Colonic mucosa (tissue), 4 donors: ENCODE measurements around the gene IGF2BP2. TPM values are rescaled to one million over a fixed set of nuclear protein-coding genes. Genes with fewer than 3 reads are reported as not detected.

Experiments
- DNase-seq: peaks from one replicate; pipeline ENCODE4 v3.0.0-alpha.2; 2020
- H3K27ac ChIP-seq: fragments of 200-600 bp; one replicate; pipeline ENCODE4 v1.8.0; 2021
- H3K27me3 ChIP-seq: fragments of 200-600 bp; one replicate; pipeline ENCODE4 v1.8.0; 2021
- H3K36me3 ChIP-seq: fragments of 200-600 bp; one replicate; pipeline ENCODE4 v1.8.0; 2021
- H3K4me1 ChIP-seq: fragments of 200-600 bp; one replicate; pipeline ENCODE4 v1.8.0; 2021; ENCODE audit warnings: mild to moderate bottlenecking
- H3K4me3 ChIP-seq: fragments of 200-600 bp; one replicate; pipeline ENCODE4 v1.8.0; 2021
- H3K9ac ChIP-seq, 2 donors: one replicate each; pipeline ENCODE4 v1.7.0; 2013; ENCODE audit warnings: control low read depth in 2 of 2, low read depth in 2 of 2, low read length in 2 of 2
- H3K9me3 ChIP-seq: fragments of 200-600 bp; one replicate; pipeline ENCODE4 v1.8.0; 2021
- intact Hi-C: fragments of 100-400 bp; cut with DNase I; formaldehyde crosslinking; loops from one replicate; pipeline ENCODE4 v1.14.1; 2022
- total RNA-seq, 2 donors: library from RNA; stranded (reverse); fragmentation: NEBNext Ultra II Directional in 1 of 2; extraction: Animal tissue kit (Norgen Biotek cat#: 25700) in 1 of 2; gene quantifications; one replicate each; pipeline ENCODE4 v1.2.1, GENCODE V29; 2021
- TF ChIP-seq, protein P1 (sequence below): fragments of 200-600 bp; IDR thresholded peaks from one replicate; pipeline ENCODE4 v1.8.0; 2022; ENCODE audit warnings: antibody characterized with exemption, mild to moderate bottlenecking
- donor health status: healthy.
- donor health status: DM: no; HTN: no; CAD: no.
- donor health status: DM: no; HTN: no; CAD: no.

Gene IGF2BP2
- total RNA-seq, 2 donors from 2014 or later, result 48.7 to 61.2 TPM

DNA sequence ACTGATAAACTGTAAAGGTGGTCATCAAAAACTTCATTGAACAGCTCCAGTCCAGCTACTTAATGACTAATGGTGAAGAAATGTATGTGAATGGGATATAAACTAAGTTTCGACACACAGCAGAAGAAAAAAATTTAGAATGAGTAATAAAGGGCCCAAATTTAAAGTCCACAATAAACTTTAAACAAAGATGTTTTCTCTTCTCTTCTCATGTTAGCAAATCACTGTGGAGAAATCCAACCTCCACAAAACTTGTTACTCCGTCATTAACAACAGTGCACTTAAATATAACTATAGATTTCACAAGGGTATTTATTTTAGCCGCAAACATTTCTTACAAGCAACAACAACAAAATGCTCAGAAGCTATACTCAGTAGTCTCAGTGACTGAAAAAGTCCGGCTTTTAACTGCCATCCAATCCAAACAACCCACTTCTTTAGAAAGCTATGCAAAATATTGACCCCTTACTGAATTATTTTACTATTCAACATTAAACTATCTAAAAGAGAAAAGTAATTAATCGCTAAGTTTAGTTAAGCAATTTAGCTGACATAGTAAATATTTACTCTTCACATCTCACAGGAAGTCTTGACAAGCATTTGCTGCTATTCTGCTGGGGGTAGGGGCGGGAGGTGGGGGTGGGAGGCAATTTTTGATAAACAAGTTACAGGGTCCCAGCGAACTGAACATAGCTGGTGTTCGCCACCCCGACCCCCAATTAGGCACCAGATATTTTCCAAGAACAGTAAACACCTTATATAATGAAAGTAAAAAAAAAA lies 2.4 kb downstream of the IGF2BP2 start:
- TF ChIP-seq, protein P1, sequence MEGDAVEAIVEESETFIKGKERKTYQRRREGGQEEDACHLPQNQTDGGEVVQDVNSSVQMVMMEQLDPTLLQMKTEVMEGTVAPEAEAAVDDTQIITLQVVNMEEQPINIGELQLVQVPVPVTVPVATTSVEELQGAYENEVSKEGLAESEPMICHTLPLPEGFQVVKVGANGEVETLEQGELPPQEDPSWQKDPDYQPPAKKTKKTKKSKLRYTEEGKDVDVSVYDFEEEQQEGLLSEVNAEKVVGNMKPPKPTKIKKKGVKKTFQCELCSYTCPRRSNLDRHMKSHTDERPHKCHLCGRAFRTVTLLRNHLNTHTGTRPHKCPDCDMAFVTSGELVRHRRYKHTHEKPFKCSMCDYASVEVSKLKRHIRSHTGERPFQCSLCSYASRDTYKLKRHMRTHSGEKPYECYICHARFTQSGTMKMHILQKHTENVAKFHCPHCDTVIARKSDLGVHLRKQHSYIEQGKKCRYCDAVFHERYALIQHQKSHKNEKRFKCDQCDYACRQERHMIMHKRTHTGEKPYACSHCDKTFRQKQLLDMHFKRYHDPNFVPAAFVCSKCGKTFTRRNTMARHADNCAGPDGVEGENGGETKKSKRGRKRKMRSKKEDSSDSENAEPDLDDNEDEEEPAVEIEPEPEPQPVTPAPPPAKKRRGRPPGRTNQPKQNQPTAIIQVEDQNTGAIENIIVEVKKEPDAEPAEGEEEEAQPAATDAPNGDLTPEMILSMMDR, result no peak
- no peaks in the 10 kb centered on the region for H3K9me3 ChIP-seq
- peak overlapping the region in 1 of 2 donors; percentile 19 for H3K9ac ChIP-seq
- DNase-seq, result no peak
- peak overlapping the region; percentile 89 for H3K27ac ChIP-seq
- H3K36me3 ChIP-seq, result no peaks in the 10 kb centered on the region
- H3K4me3 ChIP-seq, result peak overlapping the region; percentile 77
- intact Hi-C loops, result no loop called here
- no peaks in the 10 kb centered on the region for H3K4me1 ChIP-seq
- H3K27me3 ChIP-seq, result no peaks in the 10 kb centered on the region

DNA sequence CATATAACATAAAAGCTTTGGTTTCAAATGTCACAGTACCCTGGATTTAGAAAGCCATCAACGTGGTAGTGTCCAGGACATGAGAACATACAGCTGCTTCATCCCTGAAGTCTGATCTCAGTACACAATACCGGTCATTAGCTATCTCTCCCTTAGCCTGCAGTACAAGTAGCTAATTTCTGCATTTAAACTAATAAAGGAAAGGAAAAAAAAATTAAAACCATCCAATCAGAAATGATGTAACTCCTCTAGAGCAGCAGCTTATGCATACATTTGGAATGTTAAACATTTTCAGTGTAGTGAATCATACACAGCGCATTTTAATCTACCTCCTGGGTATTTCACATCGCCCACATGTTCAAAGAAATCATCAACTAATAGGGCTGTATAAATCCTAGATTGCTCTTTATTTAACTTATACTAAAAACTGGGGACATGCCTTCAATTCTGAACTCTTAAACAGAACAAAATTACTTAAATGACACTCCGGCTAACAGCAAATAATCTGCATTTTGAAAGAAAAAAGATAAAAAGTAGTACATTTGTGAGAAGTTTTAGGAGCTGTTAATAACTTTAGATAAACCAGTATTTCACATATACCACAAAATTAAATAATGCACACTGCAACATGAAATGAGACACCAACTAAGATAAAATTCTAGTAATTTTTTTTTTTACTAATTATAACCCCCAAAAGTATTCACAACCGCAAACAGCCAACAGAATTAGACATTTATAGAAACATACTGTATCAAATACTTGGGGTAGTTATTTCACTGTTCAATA lies 3.7 kb downstream of the IGF2BP2 start:
- no peaks in the 10 kb centered on the region for H3K9me3 ChIP-seq
- intact Hi-C loops, result no loop called here
- no peaks in the 10 kb centered on the region for H3K4me1 ChIP-seq
- H3K4me3 ChIP-seq, result no peak overlapping the region
- TF ChIP-seq, protein P1, result no peak
- no peak for DNase-seq
- no peak overlapping the region for H3K9ac ChIP-seq
- H3K36me3 ChIP-seq, result no peaks in the 10 kb centered on the region
- H3K27ac ChIP-seq, result no peak overlapping the region
- no peaks in the 10 kb centered on the region for H3K27me3 ChIP-seq

DNA sequence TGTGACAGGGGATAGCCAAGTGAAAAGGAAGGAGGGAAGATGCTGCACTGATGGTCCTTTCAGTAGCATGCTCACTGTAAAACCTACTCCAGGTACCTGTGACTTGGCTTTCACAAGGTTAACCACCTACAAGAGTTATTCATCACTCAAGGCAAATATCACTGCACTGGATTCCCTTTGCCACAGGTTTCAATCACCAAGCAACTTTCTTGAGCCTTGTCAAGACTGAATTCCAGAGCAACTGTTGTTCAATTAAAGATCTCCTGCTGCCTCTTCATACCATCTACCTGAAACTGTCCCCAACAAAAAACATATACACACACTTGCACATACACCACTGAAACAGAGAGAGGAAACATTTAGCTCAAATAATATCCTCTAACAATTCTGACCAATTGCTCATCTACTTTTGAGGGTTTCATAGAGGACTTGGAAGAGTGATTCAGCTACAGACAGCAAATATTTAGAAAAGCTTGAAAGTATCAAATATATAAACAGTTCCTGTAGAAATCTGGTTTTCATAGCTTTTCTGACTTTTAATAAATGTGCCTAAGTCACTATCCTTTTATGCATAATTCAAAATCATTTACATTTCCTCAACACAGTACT lies 6.5 kb downstream of the IGF2BP2 start:
- Histone ChIP-seq H3K27me3 (no peaks in the 10 kb centered on the region), H3K36me3 (no peaks in the 10 kb centered on the region), H3K4me3 (no peak overlapping the region), H3K4me1 (no peaks in the 10 kb centered on the region), H3K27ac (no peak overlapping the region), H3K9ac (no peak overlapping the region), H3K9me3 (no peaks in the 10 kb centered on the region)
- DNase-seq, result no peak
- intact Hi-C loops, result no loop called here
- TF ChIP-seq, protein P1, result no peak

DNA sequence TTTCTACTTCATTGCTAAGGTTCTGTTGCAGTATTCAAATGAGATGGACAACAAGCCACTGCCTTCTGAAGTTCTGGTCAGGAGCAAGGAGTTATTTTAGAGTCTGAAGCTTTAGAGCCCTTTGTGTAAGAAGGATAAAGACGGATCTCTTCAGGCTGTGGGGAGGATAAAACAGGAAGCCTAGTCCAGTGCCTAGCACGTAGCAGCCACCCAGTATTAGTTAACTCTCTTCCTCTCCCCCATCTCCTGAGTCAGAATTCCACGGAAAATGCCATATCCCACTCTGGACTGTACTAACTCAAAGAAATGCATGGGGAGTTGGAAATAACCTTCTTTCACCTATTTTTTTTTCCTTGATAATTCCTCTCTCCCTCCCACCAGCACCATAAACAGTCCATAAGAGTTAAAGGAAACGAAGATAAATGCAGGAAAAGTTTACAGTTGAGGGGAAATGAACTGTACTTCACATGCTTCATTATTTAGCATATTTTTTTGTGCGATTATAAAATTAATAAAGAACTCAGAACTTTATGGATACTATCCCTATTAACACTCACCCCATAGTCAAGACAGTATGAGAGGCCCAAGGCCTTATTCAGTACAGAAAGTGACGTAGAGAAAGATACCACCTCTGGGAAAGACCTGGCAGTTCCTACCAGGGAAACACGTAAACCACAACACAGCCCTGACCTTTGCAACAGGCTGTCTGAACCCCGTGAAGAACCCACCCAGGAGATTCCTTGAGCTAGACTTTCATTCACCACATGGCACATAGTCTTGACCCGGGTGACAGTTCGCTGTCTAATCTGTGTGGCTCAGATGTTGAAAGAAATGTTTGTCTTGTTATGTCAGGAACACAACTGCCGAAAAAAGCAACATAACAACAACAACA lies 9.2 kb downstream of the IGF2BP2 start:
- intact Hi-C loops, result no loop called here
- H3K27me3 ChIP-seq, result no peaks in the 10 kb centered on the region
- H3K9ac ChIP-seq, result no peak overlapping the region
- no peak overlapping the region for H3K27ac ChIP-seq
- H3K36me3 ChIP-seq, result no peaks in the 10 kb centered on the region
- H3K4me1 ChIP-seq, result no peaks in the 10 kb centered on the region
- TF ChIP-seq, protein P1, result no peak
- no peaks in the 10 kb centered on the region for H3K9me3 ChIP-seq
- DNase-seq, result no peak
- H3K4me3 ChIP-seq, result no peak overlapping the region

DNA sequence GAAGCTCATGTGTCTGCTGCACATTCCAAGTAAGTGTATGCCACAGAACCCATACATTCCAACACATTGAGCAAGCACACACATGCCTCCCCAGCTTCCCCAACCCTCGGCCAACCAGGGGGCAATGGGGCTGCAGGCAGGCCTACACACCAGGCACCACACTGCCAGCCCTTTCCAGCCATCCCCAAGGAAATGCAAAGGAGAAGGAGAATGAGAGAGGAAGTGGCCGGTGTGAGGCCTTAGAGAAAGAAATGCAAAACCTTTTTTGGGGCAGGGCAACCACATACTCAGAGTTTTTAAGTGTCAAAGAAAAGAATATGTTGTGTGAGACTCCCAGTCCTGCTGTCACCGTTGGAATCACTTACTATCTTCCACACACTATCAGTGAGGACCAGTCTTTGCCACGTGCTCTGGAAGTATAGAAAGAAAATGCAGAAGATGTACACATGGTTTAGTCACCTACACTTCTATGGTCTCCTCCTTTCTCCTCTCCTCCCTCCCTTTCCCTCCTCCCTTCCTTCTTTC lies 11.1 kb downstream of the IGF2BP2 start:
- Histone ChIP-seq H3K36me3 (no peaks in the 10 kb centered on the region), H3K27ac (no peak overlapping the region), H3K4me1 (no peaks in the 10 kb centered on the region), H3K9ac (no peak overlapping the region), H3K9me3 (no peaks in the 10 kb centered on the region), H3K27me3 (no peaks in the 10 kb centered on the region), H3K4me3 (no peak overlapping the region)
- TF ChIP-seq, protein P1, result no peak
- intact Hi-C loops, result no loop called here
- DNase-seq, result no peak
